Activated CD4-positive, CD25-positive, alpha-beta regulatory T cell treated with anti-CD3 and anti-CD28 coated beads, Interleukin-2, amount 50 U/mL, for 16 hours (primary cell): ENCODE measurements around the gene SLC35E2B.

Experiments used
- DNase-seq: peaks from one replicate; pipeline ENCODE4 v3.0.0-alpha.2; 2020; ENCODE audit warnings: low read depth, low spot score

Gene SLC35E2B

GRCh38 chr1:1612104-1612400 is 80.5 kb downstream of the SLC35E2B start:
- DNase-seq, result no peak

GRCh38 chr1:1610796-1611195 is 81.8 kb downstream of the SLC35E2B start:
- DNase-seq, result no peak

GRCh38 chr1:1609822-1610485 is 82.6 kb downstream of the SLC35E2B start:
- DNase-seq, result no peak
